GM12878 (cell line): ENCODE measurements around the gene ATP2C2. TPM values are rescaled to one million over a fixed set of nuclear protein-coding genes. Genes with fewer than 3 reads are reported as not detected.

Source experiments
- ATAC-seq: fragments of 200-7000 bp; cut with Tn5 transposase; 3 replicates; pipeline ENCODE4 v1.9.1; 2020; ENCODE audit warnings: mild to moderate bottlenecking, moderate library complexity
- BruUV-seq: library from RNA; stranded (reverse); fragments of 400-500 nt; replicated peaks from 2 replicates; lab custom pipeline; 2021; lab: Mats Ljungman, UMichigan
- CTCF ChIA-PET: fragments of 300-600 bp; sonication (Branson Sonifier 250); formaldehyde crosslinking; extraction: SDS; loops from one replicate; lab custom pipeline; 2021; ENCODE audit warnings: inconsistent platforms; lab: Yijun Ruan, JAX
- POLR2A ChIA-PET: fragments of 350-600 bp; formaldehyde crosslinking; extraction: SDS; loops from one replicate; lab custom pipeline; 2021; ENCODE audit warnings: inconsistent platforms; lab: Charles Lee
- RAD21 ChIA-PET: fragments of 300-600 bp; sonication (Branson Sonifier 250); formaldehyde crosslinking; loops from one replicate; lab custom pipeline; 2023; ENCODE audit warnings: antibody characterized with exemption; ENCODE audit not compliant: unreplicated experiment; lab: Charles Lee
- SMC1A ChIA-PET: fragments of 300-600 bp; sonication (Branson Sonifier 250); formaldehyde crosslinking; loops from one replicate; lab custom pipeline; 2023; ENCODE audit not compliant: unreplicated experiment, uncharacterized antibody; lab: Charles Lee
- DNase-seq: peaks from one replicate; pipeline ENCODE4 v3.0.0-alpha.2; 2011; ENCODE audit warnings: low read depth, low spot score
- FAIRE-seq: peaks from 3 replicates; lab custom pipeline; 2011; peaks lifted over from hg19 to GRCh38; lab: Jason Lieb, UNC
- H2AFZ ChIP-seq: 2 replicates; pipeline ENCODE4 v1.6.0; 2011; ENCODE audit warnings: low read depth, low read length, control low read depth; ENCODE audit not compliant: control insufficient read depth
- H3K27ac ChIP-seq: 2 replicates; pipeline ENCODE4 v1.5.1; 2011; ENCODE audit warnings: control low read depth; ENCODE audit not compliant: control insufficient read depth, insufficient read depth
- H3K27me3 ChIP-seq, 2 experiments: replicated peaks in 1 of 2; 2 replicates each; pipeline versions ENCODE4 v1.6.0 to v1.6.1; 2011; ENCODE audit warnings: low read length in 1 of 2; ENCODE audit not compliant: control insufficient read depth in 2 of 2, insufficient read depth in 2 of 2
- H3K36me3 ChIP-seq, 2 experiments: 2 replicates each; pipeline ENCODE4 v1.5.1; 2011; ENCODE audit warnings: low read length in 1 of 2; ENCODE audit not compliant: control insufficient read depth in 2 of 2, insufficient read depth in 2 of 2
- H3K4me1 ChIP-seq: 2 replicates; pipeline ENCODE4 v1.6.1; 2011; ENCODE audit warnings: mild to moderate bottlenecking, low read length, moderate library complexity, mixed read lengths; ENCODE audit not compliant: control insufficient read depth, insufficient read depth
- H3K4me2 ChIP-seq: 2 replicates; pipeline ENCODE4 v1.6.0; 2011; ENCODE audit warnings: control low read depth; ENCODE audit not compliant: control insufficient read depth, insufficient read depth
- H3K4me3 ChIP-seq: fragments of 200-600 bp; sonication (generic); 2 replicates; pipeline ENCODE4 v1.5.1; 2016
- H3K79me2 ChIP-seq: 2 replicates; pipeline ENCODE4 v1.6.0; 2011; ENCODE audit warnings: low read length; ENCODE audit not compliant: control insufficient read depth, insufficient read depth
- H3K9ac ChIP-seq: 2 replicates; pipeline ENCODE4 v1.8.0; 2011; ENCODE audit warnings: low read length, control low read depth, mixed read lengths; ENCODE audit not compliant: control insufficient read depth, insufficient read depth
- H3K9me3 ChIP-seq: replicated peaks from 3 replicates; pipeline ENCODE4 v1.5.1; 2011; ENCODE audit warnings: mild to moderate bottlenecking, low read length; ENCODE audit not compliant: control insufficient read depth, insufficient read depth
- H4K20me1 ChIP-seq: 2 replicates; pipeline ENCODE4 v1.6.0; 2011; ENCODE audit not compliant: control insufficient read depth, insufficient read depth
- CTCF ChIP-seq, 3 experiments: IDR thresholded peaks in 2 of 3; conservative IDR thresholded peaks in 1 of 3; 2 replicates each; pipeline ENCODE4 v1.5.1; 2011; ENCODE audit warnings: low read depth in 3 of 3, low read length in 3 of 3, mild to moderate bottlenecking in 3 of 3, control low read depth in 2 of 3, moderate library complexity in 2 of 3, inconsistent platforms in 1 of 3, mixed read lengths in 1 of 3; ENCODE audit not compliant: control insufficient read depth in 2 of 3, insufficient read depth in 1 of 3; ENCODE audit errors: extremely low read depth in 1 of 3
- EP300 ChIP-seq, 2 experiments: fragments of 150-350 bp in 1 of 2; IDR thresholded peaks; 2 replicates each; pipeline ENCODE4 v1.6.1; 2011 to 2012; ENCODE audit warnings: low read depth in 2 of 2, low read length in 2 of 2, borderline replicate concordance in 1 of 2, improper control_type of control experiment in 1 of 2, inconsistent platforms in 1 of 2; ENCODE audit not compliant: control insufficient read depth in 1 of 2
- HDGF ChIP-seq: fragments of 450-650 bp; IDR thresholded peaks from 2 replicates; pipeline ENCODE4 v1.6.1; 2016; ENCODE audit warnings: antibody characterized with exemption
- IKZF2 ChIP-seq, 2 experiments: fragments of 450-650 bp; IDR thresholded peaks; 2 replicates each; pipeline ENCODE4 v1.6.1; 2017; ENCODE audit warnings: mild to moderate bottlenecking in 2 of 2, moderate library complexity in 2 of 2
- NKRF ChIP-seq: fragments of 450-650 bp; conservative IDR thresholded peaks from 2 replicates; pipeline ENCODE4 v1.6.1; 2017; ENCODE audit warnings: mild to moderate bottlenecking, moderate library complexity
- PAX8 ChIP-seq: fragments of 450-650 bp; IDR thresholded peaks from 2 replicates; pipeline ENCODE4 v1.6.1; 2017; ENCODE audit warnings: mild to moderate bottlenecking, moderate library complexity
- POLR2A ChIP-seq: IDR thresholded peaks from 2 replicates; pipeline ENCODE4 v1.6.1; 2011; ENCODE audit warnings: low read depth, mild to moderate bottlenecking, low read length
- SIX5 ChIP-seq: IDR thresholded peaks from 2 replicates; pipeline ENCODE4 v1.6.1; 2011; ENCODE audit warnings: mild to moderate bottlenecking, low read depth, low read length, moderate library complexity; ENCODE audit not compliant: severe bottlenecking
- SKIL ChIP-seq: fragments of 450-650 bp; IDR thresholded peaks from 2 replicates; pipeline ENCODE4 v1.6.1; 2017; ENCODE audit warnings: mild to moderate bottlenecking, low read depth, inconsistent platforms; ENCODE audit not compliant: poor library complexity, severe bottlenecking
- YBX1 ChIP-seq: fragments of 450-650 bp; IDR thresholded peaks from 2 replicates; pipeline ENCODE4 v1.6.1; 2016; ENCODE audit warnings: antibody characterized with exemption
- ZNF217 ChIP-seq: fragments of 450-650 bp; IDR thresholded peaks from 2 replicates; pipeline ENCODE4 v1.6.1; 2017; ENCODE audit warnings: antibody characterized with exemption, mild to moderate bottlenecking
- WGBS: methylation state at CpG from one replicate; pipeline ENCODE4 v1.1.6; 2016; ENCODE audit warnings: low lambda C conversion rate; ENCODE audit not compliant: insufficient replicate concordance, insufficient coverage; ENCODE audit errors: missing lambda C conversion rate; 5-methylcytosine and 5-hydroxymethylcytosine counted together
- in situ Hi-C: fragments of 300-500 bp; cut with MboI; formaldehyde crosslinking; loops from 9 replicates; pipeline ENCODE4 v1.14.3; 2018; ENCODE audit warnings: mixed read lengths
- intact Hi-C: fragments of 100-400 bp; cut with micrococcal nuclease; formaldehyde crosslinking; loops from one replicate; pipeline ENCODE4 v1.14.2; 2022; ENCODE audit not compliant: unreplicated experiment
- polyA plus RNA-seq, 11 experiments: library from polyadenylated mRNA; depleted of rRNA in 4 of 11; unstranded in 6 of 11; stranded (reverse) in 5 of 11; fragments of >200 nt; fragmentation: Nextera tagmentation in 4 of 11; fragmentation: Illumina TruSeq in 1 of 11; extraction: Ambion mirVana in 4 of 11; extraction: Trizol in 1 of 11; gene quantifications; 1 replicate in 1 of 11; 2 replicates in 10 of 11; pipeline versions ENCODE4 v1.2.1 to v1.2.3, GENCODE V29; 2011 to 2016; ENCODE audit warnings: inconsistent platforms in 2 of 11, missing spikeins in 2 of 11, low read depth in 1 of 11
- total RNA-seq, 4 experiments: library from RNA; depleted of rRNA in 3 of 4; stranded (reverse); fragments of >200 nt in 3 of 4; fragmentation: Illumina TruSeq in 1 of 4; extraction: Trizol in 1 of 4; gene quantifications; 2 replicates each; pipeline versions ENCODE4 v1.2.1 to v1.2.3, GENCODE V29; 2013 to 2021

ATP2C2 gene
- total and polyA plus RNA-seq, 10 of the 15 experiments (the other 5 are each of a cell fraction or from before 2014, with no cell fraction given): 0.05 to 0.19 TPM; not detected in 8

GRCh38 chr16:84350685-84351400 lies 17.5 kb upstream of the ATP2C2 start (continued):
- no peak for TF ChIP-seq SKIL

- BruUV-seq: no TSS peak
- 48% methylated on average over 8 of the region's 8 CpGs for WGBS
- no peak overlapping the region for H2AFZ ChIP-seq
- no peak for FAIRE-seq
- H3K9ac ChIP-seq: no peak overlapping the region
- RAD21 ChIA-PET: no interaction called here
- POLR2A ChIA-PET: no interaction called here
- no peaks in the 10 kb centered on the region for H3K36me3 ChIP-seq
- no peaks in the 10 kb centered on the region for H3K4me1 ChIP-seq
- H3K27ac ChIP-seq: no peak overlapping the region
- TF ChIP-seq POLR2A (no peak), PAX8 (no peak), IKZF2 (IDR thresholded peaks at IDR 0.05) (no peak), EP300 (IDR thresholded peaks at IDR 0.05; ENCODE audit: borderline replicate concordance in 1 of 2, control insufficient read depth in 1 of 2, low read depth in 2 of 2, low read length in 2 of 2) (no peak), CTCF (IDR thresholded peaks at IDR 0.05 in 2 of 3, conservative IDR thresholded peaks at IDR 0.05 in 1 of 3; ENCODE audit: control insufficient read depth in 2 of 3, extremely low read depth in 1 of 3, insufficient read depth in 1 of 3, low read depth in 3 of 3, low read length in 3 of 3) (no peak), SIX5 (no peak), NKRF (no peak), YBX1 (no peak), HDGF (no peak), ZNF217 (no peak)
- no peak overlapping the region for H3K4me2 ChIP-seq
- no peaks in the 10 kb centered on the region for H4K20me1 ChIP-seq
- in situ Hi-C loops (no loop called here), intact Hi-C loops (no loop called here)
- no peak overlapping the region for H3K4me3 ChIP-seq
- CTCF ChIA-PET: no interaction called here
- no peaks in the 10 kb centered on the region for H3K79me2 ChIP-seq
- SMC1A ChIA-PET: no interaction called here
- ATAC-seq: no peak
- H3K9me3 ChIP-seq: no peaks in the 10 kb centered on the region
- no peak for DNase-seq
- no peaks in the 10 kb centered on the region for H3K27me3 ChIP-seq
These were observed 16.7 kb upstream of the ATP2C2 start for GRCh38 chr16:84351630-84352029.
